MM.1S (cell line): ENCODE measurements around the gene ETHE1.

Experiments used
- EZH2phosphoT487 ChIP-seq: fragments of 300-600 bp; sonication (generic); IDR thresholded peaks from 2 replicates; pipeline ENCODE4 v1.6.1; 2018; ENCODE audit warnings: antibody characterized with exemption, low read length
- TF ChIP-seq, protein P1 (sequence below): fragments of 300-600 bp; sonication (generic); IDR thresholded peaks from 2 replicates; pipeline ENCODE4 v1.5.1; 2016; ENCODE audit warnings: antibody characterized with exemption, low read length, mixed read lengths

GRCh38 chr19:43532962-43533545, 6.1 kb upstream of the ETHE1 start, which contains the start of gene ZNF575:
- TF ChIP-seq, protein P1, sequence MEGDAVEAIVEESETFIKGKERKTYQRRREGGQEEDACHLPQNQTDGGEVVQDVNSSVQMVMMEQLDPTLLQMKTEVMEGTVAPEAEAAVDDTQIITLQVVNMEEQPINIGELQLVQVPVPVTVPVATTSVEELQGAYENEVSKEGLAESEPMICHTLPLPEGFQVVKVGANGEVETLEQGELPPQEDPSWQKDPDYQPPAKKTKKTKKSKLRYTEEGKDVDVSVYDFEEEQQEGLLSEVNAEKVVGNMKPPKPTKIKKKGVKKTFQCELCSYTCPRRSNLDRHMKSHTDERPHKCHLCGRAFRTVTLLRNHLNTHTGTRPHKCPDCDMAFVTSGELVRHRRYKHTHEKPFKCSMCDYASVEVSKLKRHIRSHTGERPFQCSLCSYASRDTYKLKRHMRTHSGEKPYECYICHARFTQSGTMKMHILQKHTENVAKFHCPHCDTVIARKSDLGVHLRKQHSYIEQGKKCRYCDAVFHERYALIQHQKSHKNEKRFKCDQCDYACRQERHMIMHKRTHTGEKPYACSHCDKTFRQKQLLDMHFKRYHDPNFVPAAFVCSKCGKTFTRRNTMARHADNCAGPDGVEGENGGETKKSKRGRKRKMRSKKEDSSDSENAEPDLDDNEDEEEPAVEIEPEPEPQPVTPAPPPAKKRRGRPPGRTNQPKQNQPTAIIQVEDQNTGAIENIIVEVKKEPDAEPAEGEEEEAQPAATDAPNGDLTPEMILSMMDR: no peak
- no peak for TF ChIP-seq EZH2phosphoT487
